ENCODE data around the gene POLN.

GRCh38 chr4:2290488-2290887, 48.6 kb upstream of the POLN start:
- TF ChIP-seq CTCF (conservative IDR thresholded peaks at IDR 0.05; ENCODE audit: low read depth, low read length) = no peak
- TF ChIP-seq RFX5 (IDR thresholded peaks at IDR 0.05; ENCODE audit: low read depth, low read length) = no peak
- no peak for TF ChIP-seq POLR2A (IDR thresholded peaks at IDR 0.05; ENCODE audit: low read depth, low read length)
- TF ChIP-seq RAD21 (IDR thresholded peaks at IDR 0.05; ENCODE audit: low read length) = no peak
- no peak for TF ChIP-seq NFE2L2 (IDR thresholded peaks at IDR 0.05; ENCODE audit: low read depth, low read length)
- TF ChIP-seq SMC3 (IDR thresholded peaks at IDR 0.05; ENCODE audit: low read depth, low read length) = no peak
- no peak for TF ChIP-seq FOS (IDR thresholded peaks at IDR 0.05; ENCODE audit: low read depth, low read length)
- TF ChIP-seq, protein P1, sequence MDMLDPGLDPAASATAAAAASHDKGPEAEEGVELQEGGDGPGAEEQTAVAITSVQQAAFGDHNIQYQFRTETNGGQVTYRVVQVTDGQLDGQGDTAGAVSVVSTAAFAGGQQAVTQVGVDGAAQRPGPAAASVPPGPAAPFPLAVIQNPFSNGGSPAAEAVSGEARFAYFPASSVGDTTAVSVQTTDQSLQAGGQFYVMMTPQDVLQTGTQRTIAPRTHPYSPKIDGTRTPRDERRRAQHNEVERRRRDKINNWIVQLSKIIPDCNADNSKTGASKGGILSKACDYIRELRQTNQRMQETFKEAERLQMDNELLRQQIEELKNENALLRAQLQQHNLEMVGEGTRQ (IDR thresholded peaks at IDR 0.05; ENCODE audit: low read depth, low read length) = no peak

All from IMR-90 (cell line).